ENCODE results near the gene RPTOR.

The RPTOR gene

GRCh38 chr17:80777274-80777673 lies 232.6 kb downstream of the RPTOR start:
- TF ChIP-seq, protein P1, sequence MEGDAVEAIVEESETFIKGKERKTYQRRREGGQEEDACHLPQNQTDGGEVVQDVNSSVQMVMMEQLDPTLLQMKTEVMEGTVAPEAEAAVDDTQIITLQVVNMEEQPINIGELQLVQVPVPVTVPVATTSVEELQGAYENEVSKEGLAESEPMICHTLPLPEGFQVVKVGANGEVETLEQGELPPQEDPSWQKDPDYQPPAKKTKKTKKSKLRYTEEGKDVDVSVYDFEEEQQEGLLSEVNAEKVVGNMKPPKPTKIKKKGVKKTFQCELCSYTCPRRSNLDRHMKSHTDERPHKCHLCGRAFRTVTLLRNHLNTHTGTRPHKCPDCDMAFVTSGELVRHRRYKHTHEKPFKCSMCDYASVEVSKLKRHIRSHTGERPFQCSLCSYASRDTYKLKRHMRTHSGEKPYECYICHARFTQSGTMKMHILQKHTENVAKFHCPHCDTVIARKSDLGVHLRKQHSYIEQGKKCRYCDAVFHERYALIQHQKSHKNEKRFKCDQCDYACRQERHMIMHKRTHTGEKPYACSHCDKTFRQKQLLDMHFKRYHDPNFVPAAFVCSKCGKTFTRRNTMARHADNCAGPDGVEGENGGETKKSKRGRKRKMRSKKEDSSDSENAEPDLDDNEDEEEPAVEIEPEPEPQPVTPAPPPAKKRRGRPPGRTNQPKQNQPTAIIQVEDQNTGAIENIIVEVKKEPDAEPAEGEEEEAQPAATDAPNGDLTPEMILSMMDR (IDR thresholded peaks at IDR 0.05; ENCODE audit: control insufficient read depth, insufficient read depth, low read depth, low read length, missing control alignments), result no peak
- H3K4me3 ChIP-seq (ENCODE audit: control insufficient read depth, low read depth, low read length), result no peak overlapping the region
- no peak for DNase-seq (ENCODE audit: low read depth)

- TF ChIP-seq, protein P1 (IDR thresholded peaks at IDR 0.05; ENCODE audit: control insufficient read depth, insufficient read depth, low read depth, low read length, missing control alignments), result no peak
- H3K4me3 ChIP-seq (ENCODE audit: control insufficient read depth, low read depth, low read length), result no peak overlapping the region
- DNase-seq (ENCODE audit: low read depth), result no peak
These were observed 234.1 kb downstream of the RPTOR start for GRCh38 chr17:80778716-80779115.

GRCh38 chr17:80779336-80779735 lies 234.7 kb downstream of the RPTOR start:
- TF ChIP-seq, protein P1 (IDR thresholded peaks at IDR 0.05; ENCODE audit: control insufficient read depth, insufficient read depth, low read depth, low read length, missing control alignments), result no peak
- H3K4me3 ChIP-seq (ENCODE audit: control insufficient read depth, low read depth, low read length), result no peak overlapping the region
- no peak for DNase-seq (ENCODE audit: low read depth)

- peak; percentile 71 for DNase-seq (ENCODE audit: low read depth)
- no peak overlapping the region for H3K4me3 ChIP-seq (ENCODE audit: control insufficient read depth, low read depth, low read length)
These were observed 235.3 kb downstream of the RPTOR start for GRCh38 chr17:80779961-80780380.

GRCh38 chr17:80780381-80781198 lies 236.0 kb downstream of the RPTOR start:
- no peak for DNase-seq (ENCODE audit: low read depth)
- H3K4me3 ChIP-seq (ENCODE audit: control insufficient read depth, low read depth, low read length), result no peak overlapping the region

More at GRCh38 chr17:80779961-80780380, 235.3 kb downstream of the RPTOR start:
- TF ChIP-seq, protein P1 (IDR thresholded peaks at IDR 0.05; ENCODE audit: control insufficient read depth, insufficient read depth, low read depth, low read length, missing control alignments), result no peak

DNA sequence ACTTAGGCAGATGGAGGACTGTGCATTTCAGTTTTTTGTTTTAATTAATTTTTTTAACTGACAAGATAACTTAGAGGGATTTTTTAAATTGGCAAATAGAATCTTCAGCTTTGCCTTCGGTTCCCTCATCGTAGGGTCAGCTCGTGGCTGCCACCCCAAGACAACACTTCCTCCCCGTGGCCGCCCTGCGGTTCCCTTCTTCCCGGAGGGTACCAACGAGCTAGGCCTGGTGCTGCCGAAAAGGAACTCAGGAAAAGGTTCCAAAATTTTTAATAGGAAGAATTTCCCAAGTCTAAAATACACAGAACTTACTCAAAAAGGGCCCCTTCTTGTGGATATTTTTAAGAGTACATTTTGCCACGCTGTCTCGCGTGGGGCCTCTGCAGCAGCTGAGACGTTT lies 236.6 kb downstream of the RPTOR start:
- DNase-seq (ENCODE audit: low read depth), result no peak
- TF ChIP-seq, protein P1 (IDR thresholded peaks at IDR 0.05; ENCODE audit: control insufficient read depth, insufficient read depth, low read depth, low read length, missing control alignments), result no peak
- H3K4me3 ChIP-seq (ENCODE audit: control insufficient read depth, low read depth, low read length), result no peak overlapping the region

More at GRCh38 chr17:80780381-80781198, 236.0 kb downstream of the RPTOR start:
- TF ChIP-seq, protein P1 (IDR thresholded peaks at IDR 0.05; ENCODE audit: control insufficient read depth, insufficient read depth, low read depth, low read length, missing control alignments), result no peak
